HL-60 (cell line): Measurements from ENCODE around the gene TANC1.

Experiments used
- DNase-seq, 2 experiments: peaks; one replicate each; pipeline ENCODE4 v3.0.0-alpha.2; 2010 to 2020; ENCODE audit warnings: low read depth in 1 of 2, low spot score in 1 of 2
- H3K27ac ChIP-seq: fragments of 250-450 bp; sonication (Bioruptor Pico); replicated peaks from 2 replicates; pipeline ENCODE4 v1.5.1; 2020; ENCODE audit warnings: mild to moderate bottlenecking, moderate library complexity
- H3K27me3 ChIP-seq: fragments of 250-450 bp; sonication (Bioruptor Pico); 2 replicates; pipeline ENCODE4 v1.5.1; 2021; ENCODE audit warnings: mild to moderate bottlenecking, moderate library complexity; ENCODE audit not compliant: insufficient read depth, poor library complexity, severe bottlenecking
- H3K4me3 ChIP-seq: replicated peaks from 2 replicates; pipeline ENCODE4 v1.5.1; 2011; ENCODE audit warnings: mild to moderate bottlenecking, control low read depth, low read length; ENCODE audit not compliant: insufficient read depth
- GABPA ChIP-seq: IDR thresholded peaks from 2 replicates; pipeline ENCODE4 v1.6.1; 2012; ENCODE audit warnings: low read depth
- POLR2AphosphoS5 ChIP-seq: IDR thresholded peaks from 2 replicates; pipeline ENCODE4 v1.6.1; 2012; ENCODE audit warnings: low read depth
- REST ChIP-seq: IDR thresholded peaks from 2 replicates; pipeline ENCODE4 v1.6.1; 2012; ENCODE audit warnings: low read depth; ENCODE audit not compliant: insufficient replicate concordance
- SPI1 ChIP-seq: IDR thresholded peaks from 2 replicates; pipeline ENCODE4 v1.6.1; 2012; ENCODE audit warnings: low read depth, mild to moderate bottlenecking, borderline replicate concordance
- TF ChIP-seq, protein P1 (sequence below): IDR thresholded peaks from one replicate; pipeline ENCODE4 v1.5.1; 2011; ENCODE audit warnings: low read length, control low read depth, inconsistent platforms; ENCODE audit not compliant: insufficient read depth

The TANC1 gene

GRCh38 chr2:159218389-159218788 is 249.9 kb downstream of the TANC1 start:
- Histone ChIP-seq H3K4me3 (no peak overlapping the region), H3K27me3 (no peaks in the 10 kb centered on the region), H3K27ac (no peak overlapping the region)
- TF ChIP-seq SPI1 (no peak), POLR2AphosphoS5 (no peak), REST (no peak), GABPA (no peak)
- TF ChIP-seq, protein P1, sequence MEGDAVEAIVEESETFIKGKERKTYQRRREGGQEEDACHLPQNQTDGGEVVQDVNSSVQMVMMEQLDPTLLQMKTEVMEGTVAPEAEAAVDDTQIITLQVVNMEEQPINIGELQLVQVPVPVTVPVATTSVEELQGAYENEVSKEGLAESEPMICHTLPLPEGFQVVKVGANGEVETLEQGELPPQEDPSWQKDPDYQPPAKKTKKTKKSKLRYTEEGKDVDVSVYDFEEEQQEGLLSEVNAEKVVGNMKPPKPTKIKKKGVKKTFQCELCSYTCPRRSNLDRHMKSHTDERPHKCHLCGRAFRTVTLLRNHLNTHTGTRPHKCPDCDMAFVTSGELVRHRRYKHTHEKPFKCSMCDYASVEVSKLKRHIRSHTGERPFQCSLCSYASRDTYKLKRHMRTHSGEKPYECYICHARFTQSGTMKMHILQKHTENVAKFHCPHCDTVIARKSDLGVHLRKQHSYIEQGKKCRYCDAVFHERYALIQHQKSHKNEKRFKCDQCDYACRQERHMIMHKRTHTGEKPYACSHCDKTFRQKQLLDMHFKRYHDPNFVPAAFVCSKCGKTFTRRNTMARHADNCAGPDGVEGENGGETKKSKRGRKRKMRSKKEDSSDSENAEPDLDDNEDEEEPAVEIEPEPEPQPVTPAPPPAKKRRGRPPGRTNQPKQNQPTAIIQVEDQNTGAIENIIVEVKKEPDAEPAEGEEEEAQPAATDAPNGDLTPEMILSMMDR = no peak
- DNase-seq = no peak

GRCh38 chr2:159219394-159219998 is 251.1 kb downstream of the TANC1 start:
- Histone ChIP-seq H3K27me3 (no peaks in the 10 kb centered on the region), H3K27ac (no peak overlapping the region), H3K4me3 (no peak overlapping the region)
- TF ChIP-seq SPI1 (no peak), REST (no peak), GABPA (no peak), POLR2AphosphoS5 (no peak)
- TF ChIP-seq, protein P1 = no peak
- no peak for DNase-seq

- DNase-seq = no peak
Observed at GRCh38 chr2:159224061-159224813, 255.8 kb downstream of the TANC1 start.

More at GRCh38 chr2:159224061-159224813, 255.8 kb downstream of the TANC1 start:
- TF ChIP-seq, protein P1 = no peak
- TF ChIP-seq REST (no peak), SPI1 (no peak)
- Histone ChIP-seq H3K4me3 (no peak overlapping the region), H3K27me3 (no peaks in the 10 kb centered on the region), H3K27ac (no peak overlapping the region)
